Activated CD8-positive, alpha-beta T cell treated with anti-CD3 and anti-CD28 coated beads for 36 hours (primary cell): ENCODE results near the gene DNASE1L3. TPM values are rescaled to one million over a fixed set of nuclear protein-coding genes. Genes with fewer than 3 reads are reported as not detected.

Source experiments
- ATAC-seq: fragments of 200-7000 bp; cut with Tn5 transposase; one replicate; pipeline ENCODE4 v1.10.0; 2021; ENCODE audit warnings: mild to moderate bottlenecking, moderate library complexity
- CTCF ChIA-PET: fragments of 350-600 bp; sonication (Branson Sonifier 250); formaldehyde crosslinking; loops from one replicate; lab custom pipeline; 2021; ENCODE audit warnings: antibody characterized with exemption; lab: Charles Lee
- POLR2A ChIA-PET: fragments of 350-600 bp; sonication (Branson Sonifier 250); formaldehyde crosslinking; loops from one replicate; lab custom pipeline; 2021; ENCODE audit warnings: antibody characterized with exemption; lab: Charles Lee
- DNase-seq: peaks from one replicate; pipeline ENCODE4 v3.0.0-alpha.2; 2020
- H3K27ac Mint-ChIP-seq: one replicate; pipeline ENCODE4 v1.8.0; 2021; ENCODE audit warnings: mild to moderate bottlenecking, mixed read lengths
- H3K27me3 Mint-ChIP-seq: one replicate; pipeline ENCODE4 v1.8.0; 2021; ENCODE audit warnings: mixed read lengths
- H3K36me3 Mint-ChIP-seq: one replicate; pipeline ENCODE4 v1.8.0; 2021; ENCODE audit warnings: low read depth, mixed read lengths
- H3K4me1 Mint-ChIP-seq: one replicate; pipeline ENCODE4 v1.8.0; 2021; ENCODE audit warnings: low read depth, mixed read lengths
- H3K4me3 Mint-ChIP-seq: one replicate; pipeline ENCODE4 v1.8.0; 2021; ENCODE audit warnings: mild to moderate bottlenecking, moderate library complexity, mixed read lengths
- H3K9me3 Mint-ChIP-seq: one replicate; pipeline ENCODE4 v1.8.0; 2021; ENCODE audit warnings: mixed read lengths
- CTCF ChIP-seq: fragments of 200-600 bp; IDR thresholded peaks from one replicate; pipeline ENCODE4 v1.8.0; 2022; ENCODE audit warnings: antibody characterized with exemption, mild to moderate bottlenecking
- intact Hi-C: fragments of 100-400 bp; cut with micrococcal nuclease; formaldehyde crosslinking; loops from one replicate; pipeline ENCODE4 v1.10.0; 2022
- total RNA-seq, 2 experiments: library from RNA; stranded (reverse); gene quantifications; one replicate each; pipeline ENCODE4 v1.2.3, GENCODE V29; 2021

Gene DNASE1L3
- total RNA-seq, 2 experiments from 2014 or later, result not detected

GRCh38 chr3:58155838-58156237 lies 54.9 kb downstream of the DNASE1L3 start:
- no peak for TF ChIP-seq CTCF
- no peak for ATAC-seq
- POLR2A ChIA-PET, result no interaction called here
- H3K4me1 Mint-ChIP-seq, result no peaks in the 10 kb centered on the region
- no peak for DNase-seq
- H3K27me3 Mint-ChIP-seq, result no peaks in the 10 kb centered on the region
- CTCF ChIA-PET, result interaction anchor here (2.2 kb wide), 1 partner anchor 11 kb away, joined by 6 read pairs; no protein-coding TSS in a partner anchor
- H3K4me3 Mint-ChIP-seq, result no peak overlapping the region
- H3K9me3 Mint-ChIP-seq, result no peaks in the 10 kb centered on the region
- H3K27ac Mint-ChIP-seq, result no peak overlapping the region
- peaks cover 10% of the 10 kb centered on the region for H3K36me3 Mint-ChIP-seq
- intact Hi-C loops, result no loop called here

DNA sequence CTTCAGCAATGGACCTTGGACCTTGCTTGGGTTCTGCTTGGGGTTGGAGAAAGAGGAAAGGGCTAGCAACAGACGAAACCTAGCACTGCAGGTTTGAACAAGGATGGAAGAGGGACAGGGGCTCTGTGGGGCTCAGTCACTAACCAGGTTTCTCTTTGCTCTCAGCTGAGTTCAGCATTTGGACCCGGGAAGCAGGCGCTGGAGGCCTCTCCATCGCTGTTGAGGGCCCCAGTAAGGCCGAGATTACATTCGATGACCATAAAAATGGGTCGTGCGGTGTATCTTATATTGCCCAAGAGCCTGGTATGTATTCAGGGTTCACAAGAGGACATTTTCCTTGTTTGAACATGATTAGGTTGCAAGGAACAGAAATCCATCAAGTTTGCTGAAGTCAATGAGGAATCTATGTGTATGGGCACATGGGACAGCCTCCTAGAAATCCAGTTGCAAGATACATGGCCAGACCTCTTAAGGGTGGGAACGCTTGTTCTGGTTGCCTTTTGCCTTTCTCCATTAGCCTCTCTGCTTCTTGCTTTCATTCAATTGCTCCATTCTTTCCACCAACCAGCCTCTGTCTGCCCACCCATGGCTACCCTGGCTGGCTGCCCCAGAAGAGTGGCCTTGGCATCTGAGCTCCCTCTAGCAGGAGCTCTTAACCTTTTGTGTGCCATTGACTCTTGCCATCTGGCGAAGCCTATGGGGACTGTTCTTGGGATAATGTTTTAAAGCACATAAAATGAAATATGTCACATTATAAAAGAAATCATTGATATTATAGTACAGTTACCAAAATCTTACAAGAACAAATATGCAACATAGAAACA lies 55.9 kb downstream of the DNASE1L3 start:
- intact Hi-C loops, result no loop called here
- Mint-ChIP-seq H3K27me3 (no peaks in the 10 kb centered on the region), H3K9me3 (no peaks in the 10 kb centered on the region), H3K4me1 (no peaks in the 10 kb centered on the region), H3K27ac (no peak overlapping the region), H3K4me3 (no peak overlapping the region), H3K36me3 (peaks cover 5% of the 10 kb centered on the region)
- ChIA-PET CTCF (interaction anchor here (2.2 kb wide), 1 partner anchor 12 kb away, joined by 6 read pairs; no protein-coding TSS in a partner anchor), POLR2A (no interaction called here)
- DNase-seq, result no peak
- no peak for TF ChIP-seq CTCF
- no peak for ATAC-seq

DNA sequence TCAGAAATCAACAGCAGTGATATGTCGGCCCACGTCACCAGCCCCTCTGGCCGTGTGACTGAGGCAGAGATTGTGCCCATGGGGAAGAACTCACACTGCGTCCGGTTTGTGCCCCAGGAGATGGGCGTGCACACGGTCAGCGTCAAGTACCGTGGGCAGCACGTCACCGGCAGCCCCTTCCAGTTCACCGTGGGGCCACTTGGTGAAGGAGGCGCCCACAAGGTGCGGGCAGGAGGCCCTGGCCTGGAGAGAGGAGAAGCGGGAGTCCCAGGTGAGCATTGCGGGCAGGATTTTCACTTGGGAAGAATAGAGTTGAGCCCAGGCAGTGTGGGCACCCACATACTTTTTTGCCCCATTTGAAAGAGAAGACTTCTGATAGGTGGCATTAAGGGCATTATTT lies 57.4 kb downstream of the DNASE1L3 start:
- Mint-ChIP-seq H3K27ac (no peak overlapping the region), H3K4me3 (no peak overlapping the region), H3K27me3 (no peaks in the 10 kb centered on the region), H3K36me3 (peaks cover 12% of the 10 kb centered on the region), H3K9me3 (no peaks in the 10 kb centered on the region), H3K4me1 (no peaks in the 10 kb centered on the region)
- CTCF ChIA-PET, result interaction anchor here (2.2 kb wide), 1 partner anchor 13 kb away, joined by 6 read pairs; no protein-coding TSS in a partner anchor
- intact Hi-C loops, result no loop called here
- DNase-seq (no peak), ATAC-seq (no peak)
- TF ChIP-seq CTCF, result no peak
- POLR2A ChIA-PET, result interaction anchor here (1.0 kb wide), 1 partner anchor 24 kb away, joined by 3 read pairs; no protein-coding TSS in a partner anchor

GRCh38 chr3:58152225-58153015 lies 58.4 kb downstream of the DNASE1L3 start:
- TF ChIP-seq CTCF, result no peak
- H3K27ac Mint-ChIP-seq, result no peak overlapping the region
- no peaks in the 10 kb centered on the region for H3K27me3 Mint-ChIP-seq
- ATAC-seq (no peak), DNase-seq (no peak)
- peaks cover 12% of the 10 kb centered on the region for H3K36me3 Mint-ChIP-seq
- CTCF ChIA-PET, result no interaction called here
- H3K4me3 Mint-ChIP-seq, result no peak overlapping the region
- no peaks in the 10 kb centered on the region for H3K9me3 Mint-ChIP-seq
- POLR2A ChIA-PET, result no interaction called here
- intact Hi-C loops, result no loop called here
- H3K4me1 Mint-ChIP-seq, result no peaks in the 10 kb centered on the region
